ENCODE results near the gene PPP1R14B. TPM values are rescaled to one million over a fixed set of nuclear protein-coding genes. Genes with fewer than 3 reads are reported as not detected.

PPP1R14B gene
- total and polyA plus RNA-seq, 9 donors = 170 to 252 (median 194) TPM

DNA sequence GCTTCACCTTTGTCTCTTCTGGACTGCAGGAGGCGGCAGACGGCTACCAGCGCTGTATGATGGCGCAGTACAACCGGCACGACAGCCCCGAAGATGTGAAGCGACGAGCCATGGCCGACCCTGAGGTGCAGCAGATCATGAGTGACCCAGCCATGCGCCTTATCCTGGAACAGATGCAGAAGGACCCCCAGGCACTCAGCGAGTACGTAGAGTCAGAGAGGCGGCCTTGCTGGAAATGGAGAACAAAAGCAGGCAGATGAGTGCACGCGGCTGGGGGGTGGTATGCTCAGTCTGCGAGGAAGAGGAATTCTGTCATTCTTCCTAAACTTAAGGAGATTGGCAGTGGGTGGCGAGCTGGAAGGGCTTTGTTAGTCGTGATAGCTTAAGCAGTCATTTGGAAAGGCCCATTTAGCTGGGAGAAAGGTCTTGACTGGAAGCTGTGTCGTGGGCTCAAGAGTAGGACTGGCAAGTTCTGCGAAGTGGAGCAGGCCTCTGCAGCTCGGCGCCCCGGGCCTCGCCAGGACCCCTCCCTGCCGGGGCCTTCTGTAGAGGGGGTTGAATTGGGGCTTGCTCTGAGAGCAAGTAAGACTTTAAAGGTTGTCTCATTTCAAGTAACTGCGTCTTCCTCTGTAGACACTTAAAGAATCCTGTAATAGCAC lies 43.2 kb downstream of the PPP1R14B start:
- Histone ChIP-seq H3K9me3 (replicated peaks; ENCODE audit: control insufficient read depth, low read depth, low read length) (no peaks in the 10 kb centered on the region), H3K4me1 (ENCODE audit: control insufficient read depth, insufficient read depth, low read length) (peaks cover 43% of the 10 kb centered on the region), H3K36me3 (ENCODE audit: control insufficient read depth, insufficient read depth, low read length) (peaks cover 64% of the 10 kb centered on the region), H3K27ac (ENCODE audit: low read length) (no peak overlapping the region), H3K27me3 (ENCODE audit: control insufficient read depth, insufficient read depth, low read length) (no peaks in the 10 kb centered on the region), H3K4me3 (ENCODE audit: low read length) (no peak overlapping the region)
- no peak for DNase-seq
- 90% methylated on average over 19 of the region's 27 CpGs for WGBS (ENCODE audit: insufficient coverage)

DNA sequence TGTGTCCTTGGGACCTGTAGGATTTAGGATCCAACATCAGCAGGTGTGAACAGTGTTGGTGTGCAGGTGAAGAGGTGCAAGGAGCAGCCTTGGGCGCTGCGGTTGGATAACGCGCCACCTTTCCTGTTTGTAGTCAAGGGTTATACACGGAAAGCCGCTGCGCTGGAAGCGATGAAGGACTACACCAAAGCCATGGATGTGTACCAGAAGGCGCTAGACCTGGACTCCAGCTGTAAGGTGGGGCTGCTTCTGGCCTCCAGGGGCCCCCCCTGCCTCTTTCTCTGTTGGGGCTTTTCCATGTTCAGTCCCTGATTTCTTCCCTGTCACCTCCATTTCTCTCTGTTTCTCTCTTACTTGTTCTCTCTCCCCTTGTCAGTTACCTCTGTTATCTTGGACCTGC lies 43.8 kb downstream of the PPP1R14B start:
- WGBS (ENCODE audit: insufficient coverage) = 88% methylated on average over 9 of the region's 9 CpGs
- no peak overlapping the region for H3K27ac ChIP-seq (ENCODE audit: low read length)

DNA sequence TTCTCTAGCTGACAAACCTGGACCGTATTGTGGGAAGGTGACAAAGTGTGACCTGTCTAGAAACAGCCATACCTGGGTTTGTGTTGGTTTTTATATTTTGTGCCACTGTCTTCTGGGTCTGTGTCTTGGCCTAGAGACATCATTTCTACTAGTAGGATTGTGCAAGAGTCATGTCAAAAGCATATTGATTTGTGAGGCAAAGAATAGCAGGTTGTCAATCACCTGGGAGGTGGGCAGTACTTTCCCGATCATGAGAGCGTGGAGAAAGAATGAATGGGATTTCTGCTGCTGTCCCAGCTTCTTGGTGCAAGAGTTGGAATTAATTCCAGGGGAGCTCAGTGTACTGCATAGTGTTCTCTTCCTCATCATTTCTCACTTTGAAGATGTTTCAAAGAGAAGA lies 45.2 kb downstream of the PPP1R14B start:
- no peaks in the 10 kb centered on the region for H3K9me3 ChIP-seq (replicated peaks; ENCODE audit: control insufficient read depth, low read depth, low read length)
- WGBS (ENCODE audit: insufficient coverage) = 60% methylated on average over 1 of the region's 3 CpGs
- no peak for DNase-seq
- no peaks in the 10 kb centered on the region for H3K27me3 ChIP-seq (ENCODE audit: control insufficient read depth, insufficient read depth, low read length)
- H3K4me3 ChIP-seq (ENCODE audit: low read length) = no peak overlapping the region
- H3K36me3 ChIP-seq (ENCODE audit: control insufficient read depth, insufficient read depth, low read length) = peaks cover 69% of the 10 kb centered on the region
- H3K4me1 ChIP-seq (ENCODE audit: control insufficient read depth, insufficient read depth, low read length) = peaks cover 23% of the 10 kb centered on the region
- no peak overlapping the region for H3K27ac ChIP-seq (ENCODE audit: low read length)

More for the DNA sequence above, 43.8 kb downstream of the PPP1R14B start:
- Histone ChIP-seq H3K27me3 (ENCODE audit: control insufficient read depth, insufficient read depth, low read length) (no peaks in the 10 kb centered on the region), H3K36me3 (ENCODE audit: control insufficient read depth, insufficient read depth, low read length) (peaks cover 69% of the 10 kb centered on the region), H3K9me3 (replicated peaks; ENCODE audit: control insufficient read depth, low read depth, low read length) (no peaks in the 10 kb centered on the region), H3K4me1 (ENCODE audit: control insufficient read depth, insufficient read depth, low read length) (peaks cover 38% of the 10 kb centered on the region), H3K4me3 (ENCODE audit: low read length) (no peak overlapping the region)
- DNase-seq = no peak

DNA sequence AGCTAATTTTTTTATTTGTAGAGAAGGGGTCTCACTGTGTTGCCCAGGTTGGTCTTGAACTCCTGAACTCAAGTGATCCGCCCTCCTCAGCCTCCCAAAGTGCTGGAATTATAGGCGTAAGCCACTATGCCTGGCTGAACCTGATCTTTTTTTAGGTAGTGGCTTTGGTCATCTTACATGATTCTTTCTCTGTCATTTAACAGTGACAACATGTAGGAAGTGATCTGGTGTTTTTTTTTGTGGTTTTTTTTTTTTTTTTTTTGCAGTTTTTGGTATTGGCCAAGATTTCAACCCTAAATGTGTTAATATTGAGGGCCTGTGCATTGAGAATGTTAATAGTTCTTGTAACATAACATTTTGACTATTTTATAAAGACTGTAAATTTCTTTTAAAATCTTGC lies 48.2 kb downstream of the PPP1R14B start:
- Histone ChIP-seq H3K36me3 (ENCODE audit: control insufficient read depth, insufficient read depth, low read length) (peaks cover 70% of the 10 kb centered on the region), H3K4me3 (ENCODE audit: low read length) (no peak overlapping the region), H3K27ac (ENCODE audit: low read length) (no peak overlapping the region), H3K4me1 (ENCODE audit: control insufficient read depth, insufficient read depth, low read length) (no peaks in the 10 kb centered on the region), H3K27me3 (ENCODE audit: control insufficient read depth, insufficient read depth, low read length) (no peaks in the 10 kb centered on the region), H3K9me3 (replicated peaks; ENCODE audit: control insufficient read depth, low read depth, low read length) (no peaks in the 10 kb centered on the region)
- DNase-seq = no peak
- 100% methylated on average over 1 of the region's 2 CpGs for WGBS (ENCODE audit: insufficient coverage)

DNA sequence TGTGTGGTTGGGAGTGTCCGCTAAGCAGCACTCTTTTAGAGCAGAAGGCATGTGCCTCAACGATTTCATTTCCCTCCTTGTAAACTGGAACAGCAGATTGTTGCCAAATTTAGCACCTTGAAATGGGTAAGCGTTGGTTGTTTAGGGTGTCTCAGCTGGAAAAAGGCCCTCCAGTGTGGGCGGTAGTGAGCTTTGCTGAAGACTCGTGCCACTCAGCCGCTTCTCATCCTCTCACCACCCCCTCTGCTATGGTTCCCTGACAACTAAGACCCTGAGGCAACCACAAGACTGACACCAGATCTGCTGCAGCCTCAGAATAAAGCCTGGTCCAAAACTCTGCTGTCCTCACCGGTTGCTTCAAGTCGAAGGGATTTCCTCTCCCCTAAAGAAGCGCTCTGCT lies 50.1 kb downstream of the PPP1R14B start:
- H3K27me3 ChIP-seq (ENCODE audit: control insufficient read depth, insufficient read depth, low read length) = no peaks in the 10 kb centered on the region
- peaks cover 66% of the 10 kb centered on the region for H3K36me3 ChIP-seq (ENCODE audit: control insufficient read depth, insufficient read depth, low read length)
- no peak for DNase-seq
- no peaks in the 10 kb centered on the region for H3K4me1 ChIP-seq (ENCODE audit: control insufficient read depth, insufficient read depth, low read length)
- no peak overlapping the region for H3K27ac ChIP-seq (ENCODE audit: low read length)
- no peaks in the 10 kb centered on the region for H3K9me3 ChIP-seq (replicated peaks; ENCODE audit: control insufficient read depth, low read depth, low read length)
- 75% methylated on average over 5 of the region's 9 CpGs for WGBS (ENCODE audit: insufficient coverage)
- no peak overlapping the region for H3K4me3 ChIP-seq (ENCODE audit: low read length)

Other genes starting within 250 kb of the PPP1R14B start
- 1.2 TPM for gene FLRT1, start 211.0 kb downstream of the PPP1R14B start, total RNA-seq
- 1 to 10 TPM; 2.1 to 6.2 (median 3.0) TPM for gene FLRT1, start 211.0 kb downstream of the PPP1R14B start, polyA plus RNA-seq (ENCODE audit: insufficient read depth in 1 of 8, insufficient read length in 8 of 8, low replicate concordance in 1 of 8)
- gene MACROD1, start 80.8 kb downstream of the PPP1R14B start, total RNA-seq = 107 TPM
- 10 to 100 TPM; 46.1 to 82.9 (median 63.1) TPM for gene MACROD1, start 80.8 kb downstream of the PPP1R14B start, polyA plus RNA-seq (ENCODE audit: insufficient read depth in 1 of 8, insufficient read length in 8 of 8, low replicate concordance in 1 of 8)
- gene STIP1, start 60.8 kb downstream of the PPP1R14B start, total RNA-seq = 90.7 TPM
- gene STIP1, start 60.8 kb downstream of the PPP1R14B start, polyA plus RNA-seq (ENCODE audit: insufficient read depth in 1 of 8, insufficient read length in 8 of 8, low replicate concordance in 1 of 8) = 100 to 1,000 TPM; 120 to 141 (median 128) TPM
- 4.9 TPM for gene FERMT3, start 40.2 kb downstream of the PPP1R14B start, total RNA-seq
- 10 to 100 TPM in 5 of 8 donors, 1 to 10 TPM in 3; 6.0 to 12.2 (median 10.3) TPM for gene FERMT3, start 40.2 kb downstream of the PPP1R14B start, polyA plus RNA-seq (ENCODE audit: insufficient read depth in 1 of 8, insufficient read length in 8 of 8, low replicate concordance in 1 of 8)
- 70.7 TPM for gene TRPT1, start 20.8 kb downstream of the PPP1R14B start, total RNA-seq
- gene TRPT1, start 20.8 kb downstream of the PPP1R14B start, polyA plus RNA-seq (ENCODE audit: insufficient read depth in 1 of 8, insufficient read length in 8 of 8, low replicate concordance in 1 of 8) = 10 to 100 TPM; 42.3 to 78.9 (median 62.9) TPM
- gene NUDT22, start 20.7 kb downstream of the PPP1R14B start, total RNA-seq = 27.6 TPM
- gene NUDT22, start 20.7 kb downstream of the PPP1R14B start, polyA plus RNA-seq (ENCODE audit: insufficient read depth in 1 of 8, insufficient read length in 8 of 8, low replicate concordance in 1 of 8) = 10 to 100 TPM; 16.2 to 25.8 (median 21.6) TPM
- 13.6 TPM for gene DNAJC4, start 16.4 kb downstream of the PPP1R14B start, total RNA-seq
- gene DNAJC4, start 16.4 kb downstream of the PPP1R14B start, polyA plus RNA-seq (ENCODE audit: insufficient read depth in 1 of 8, insufficient read length in 8 of 8, low replicate concordance in 1 of 8) = 10 to 100 TPM; 48.7 to 75.1 (median 53.1) TPM
- gene VEGFB, start 12.4 kb downstream of the PPP1R14B start, total RNA-seq = 54.0 TPM
- 100 to 1,000 TPM in 3 of 8 donors, 10 to 100 TPM in 5; 86.1 to 109 (median 92.7) TPM for gene VEGFB, start 12.4 kb downstream of the PPP1R14B start, polyA plus RNA-seq (ENCODE audit: insufficient read depth in 1 of 8, insufficient read length in 8 of 8, low replicate concordance in 1 of 8)
- 40.4 TPM for gene FKBP2, start 5.8 kb downstream of the PPP1R14B start, total RNA-seq
- 10 to 100 TPM; 40.6 to 60.6 (median 53.9) TPM for gene FKBP2, start 5.8 kb downstream of the PPP1R14B start, polyA plus RNA-seq (ENCODE audit: insufficient read depth in 1 of 8, insufficient read length in 8 of 8, low replicate concordance in 1 of 8)
- gene PLCB3, start 4.6 kb upstream of the PPP1R14B start, total RNA-seq = 10.4 TPM
- 10 to 100 TPM in 7 of 8 donors, 1 to 10 TPM in 1; 9.9 to 17.6 (median 13.0) TPM for gene PLCB3, start 4.6 kb upstream of the PPP1R14B start, polyA plus RNA-seq (ENCODE audit: insufficient read depth in 1 of 8, insufficient read length in 8 of 8, low replicate concordance in 1 of 8)
- gene BAD, start 37.7 kb upstream of the PPP1R14B start, total RNA-seq = 52.2 TPM
- 10 to 100 TPM; 28.0 to 38.8 (median 34.4) TPM for gene BAD, start 37.7 kb upstream of the PPP1R14B start, polyA plus RNA-seq (ENCODE audit: insufficient read depth in 1 of 8, insufficient read length in 8 of 8, low replicate concordance in 1 of 8)
- gene GPR137, start 38.9 kb upstream of the PPP1R14B start, total RNA-seq = 7.7 TPM
- gene GPR137, start 38.9 kb upstream of the PPP1R14B start, polyA plus RNA-seq (ENCODE audit: insufficient read depth in 1 of 8, insufficient read length in 8 of 8, low replicate concordance in 1 of 8) = 10 to 100 TPM; 17.7 to 30.7 (median 20.0) TPM
- 0.13 TPM for gene KCNK4, start 44.4 kb upstream of the PPP1R14B start, total RNA-seq
- gene KCNK4, start 44.4 kb upstream of the PPP1R14B start, polyA plus RNA-seq (ENCODE audit: insufficient read depth in 1 of 8, insufficient read length in 8 of 8, low replicate concordance in 1 of 8) = under 1 TPM in 1 of 8 donors, not detected in 7; 0.08 TPM
- not detected for gene CATSPERZ, start 53.4 kb upstream of the PPP1R14B start, total RNA-seq
- gene CATSPERZ, start 53.4 kb upstream of the PPP1R14B start, polyA plus RNA-seq (ENCODE audit: insufficient read depth in 1 of 8, insufficient read length in 8 of 8, low replicate concordance in 1 of 8) = under 1 TPM in 1 of 8 donors, not detected in 7; 0.14 TPM
- gene ESRRA, start 58.6 kb upstream of the PPP1R14B start, total RNA-seq = 30.1 TPM
- gene ESRRA, start 58.6 kb upstream of the PPP1R14B start, polyA plus RNA-seq (ENCODE audit: insufficient read depth in 1 of 8, insufficient read length in 8 of 8, low replicate concordance in 1 of 8) = 10 to 100 TPM; 26.1 to 35.9 (median 30.5) TPM
- gene TRMT112, start 70.6 kb upstream of the PPP1R14B start, total RNA-seq = 306 TPM
- 100 to 1,000 TPM; 177 to 218 (median 197) TPM for gene TRMT112, start 70.6 kb upstream of the PPP1R14B start, polyA plus RNA-seq (ENCODE audit: insufficient read depth in 1 of 8, insufficient read length in 8 of 8, low replicate concordance in 1 of 8)
- 144 TPM for gene PRDX5, start 71.2 kb upstream of the PPP1R14B start, total RNA-seq
- 100 to 1,000 TPM; 128 to 175 (median 165) TPM for gene PRDX5, start 71.2 kb upstream of the PPP1R14B start, polyA plus RNA-seq (ENCODE audit: insufficient read depth in 1 of 8, insufficient read length in 8 of 8, low replicate concordance in 1 of 8)
- 2.8 TPM for gene CCDC88B, start 93.3 kb upstream of the PPP1R14B start, total RNA-seq
- 1 to 10 TPM; 2.8 to 5.6 (median 4.5) TPM for gene CCDC88B, start 93.3 kb upstream of the PPP1R14B start, polyA plus RNA-seq (ENCODE audit: insufficient read depth in 1 of 8, insufficient read length in 8 of 8, low replicate concordance in 1 of 8)
- gene RPS6KA4, start 112.2 kb upstream of the PPP1R14B start, total RNA-seq = 14.1 TPM
- gene RPS6KA4, start 112.2 kb upstream of the PPP1R14B start, polyA plus RNA-seq (ENCODE audit: insufficient read depth in 1 of 8, insufficient read length in 8 of 8, low replicate concordance in 1 of 8) = 10 to 100 TPM; 13.3 to 19.8 (median 16.0) TPM

Data from muscle of leg (tissue), 11 donors.